ENCODE results near the gene AHNAK2.

The AHNAK2 gene

DNA sequence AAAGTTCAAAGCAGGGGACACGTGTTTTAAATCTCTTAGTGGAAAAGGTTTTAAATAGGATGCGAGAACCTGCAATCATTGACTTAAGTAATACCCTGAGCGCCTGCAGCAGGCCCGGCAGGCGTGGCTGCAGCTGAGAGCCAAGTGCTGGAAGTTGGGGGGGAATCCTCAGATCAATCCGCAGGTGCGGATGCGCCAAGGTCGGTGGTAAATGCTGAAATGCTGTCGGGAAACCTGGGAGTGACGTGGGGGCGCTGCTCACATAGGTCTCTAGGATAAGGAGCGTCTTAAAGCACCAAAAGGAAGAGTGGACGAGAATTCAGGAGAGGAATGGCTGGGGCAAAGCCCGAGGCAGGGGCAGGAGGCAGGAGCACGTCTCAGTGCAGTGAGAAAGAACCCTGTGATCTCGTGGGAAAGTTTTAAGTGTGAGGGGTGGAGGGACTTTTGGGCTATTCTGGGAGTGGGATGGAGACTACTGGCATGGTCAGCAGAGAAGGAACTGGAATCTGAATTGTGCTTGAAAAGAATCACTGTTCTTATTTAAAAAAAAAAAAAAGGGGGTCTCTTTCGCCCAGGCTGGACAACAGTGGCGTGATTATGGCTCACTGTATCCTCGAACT is 43.6 kb upstream of the AHNAK2 start (continued):
- TF ChIP-seq TSHZ1 (tag by site-specific recombination; IDR thresholded peaks at IDR 0.05; ENCODE audit: borderline replicate concordance), result no peak
- TF ChIP-seq ZNF133 (tag by site-specific recombination; IDR thresholded peaks at IDR 0.05), result no peak
- TF ChIP-seq IKZF3 (tag by site-specific recombination; IDR thresholded peaks at IDR 0.05), result peak; percentile 68
- TF ChIP-seq, protein P1, sequence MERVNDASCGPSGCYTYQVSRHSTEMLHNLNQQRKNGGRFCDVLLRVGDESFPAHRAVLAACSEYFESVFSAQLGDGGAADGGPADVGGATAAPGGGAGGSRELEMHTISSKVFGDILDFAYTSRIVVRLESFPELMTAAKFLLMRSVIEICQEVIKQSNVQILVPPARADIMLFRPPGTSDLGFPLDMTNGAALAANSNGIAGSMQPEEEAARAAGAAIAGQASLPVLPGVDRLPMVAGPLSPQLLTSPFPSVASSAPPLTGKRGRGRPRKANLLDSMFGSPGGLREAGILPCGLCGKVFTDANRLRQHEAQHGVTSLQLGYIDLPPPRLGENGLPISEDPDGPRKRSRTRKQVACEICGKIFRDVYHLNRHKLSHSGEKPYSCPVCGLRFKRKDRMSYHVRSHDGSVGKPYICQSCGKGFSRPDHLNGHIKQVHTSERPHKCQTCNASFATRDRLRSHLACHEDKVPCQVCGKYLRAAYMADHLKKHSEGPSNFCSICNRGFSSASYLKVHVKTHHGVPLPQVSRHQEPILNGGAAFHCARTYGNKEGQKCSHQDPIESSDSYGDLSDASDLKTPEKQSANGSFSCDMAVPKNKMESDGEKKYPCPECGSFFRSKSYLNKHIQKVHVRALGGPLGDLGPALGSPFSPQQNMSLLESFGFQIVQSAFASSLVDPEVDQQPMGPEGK (tag by site-specific recombination; IDR thresholded peaks at IDR 0.05), result no peak
- no peak for TF ChIP-seq ZNF140 (tag by site-specific recombination; IDR thresholded peaks at IDR 0.05)
- 0 out of 2 replicates have a peak, but pooled peaks have one; percentile 18 for TF ChIP-seq PRDM1 (tag by site-specific recombination; IDR thresholded peaks at IDR 0.05)
- TF ChIP-seq ZNF394 (tag by site-specific recombination; IDR thresholded peaks at IDR 0.05; ENCODE audit: borderline replicate concordance), result peak; percentile 6
- TF ChIP-seq, protein P2, sequence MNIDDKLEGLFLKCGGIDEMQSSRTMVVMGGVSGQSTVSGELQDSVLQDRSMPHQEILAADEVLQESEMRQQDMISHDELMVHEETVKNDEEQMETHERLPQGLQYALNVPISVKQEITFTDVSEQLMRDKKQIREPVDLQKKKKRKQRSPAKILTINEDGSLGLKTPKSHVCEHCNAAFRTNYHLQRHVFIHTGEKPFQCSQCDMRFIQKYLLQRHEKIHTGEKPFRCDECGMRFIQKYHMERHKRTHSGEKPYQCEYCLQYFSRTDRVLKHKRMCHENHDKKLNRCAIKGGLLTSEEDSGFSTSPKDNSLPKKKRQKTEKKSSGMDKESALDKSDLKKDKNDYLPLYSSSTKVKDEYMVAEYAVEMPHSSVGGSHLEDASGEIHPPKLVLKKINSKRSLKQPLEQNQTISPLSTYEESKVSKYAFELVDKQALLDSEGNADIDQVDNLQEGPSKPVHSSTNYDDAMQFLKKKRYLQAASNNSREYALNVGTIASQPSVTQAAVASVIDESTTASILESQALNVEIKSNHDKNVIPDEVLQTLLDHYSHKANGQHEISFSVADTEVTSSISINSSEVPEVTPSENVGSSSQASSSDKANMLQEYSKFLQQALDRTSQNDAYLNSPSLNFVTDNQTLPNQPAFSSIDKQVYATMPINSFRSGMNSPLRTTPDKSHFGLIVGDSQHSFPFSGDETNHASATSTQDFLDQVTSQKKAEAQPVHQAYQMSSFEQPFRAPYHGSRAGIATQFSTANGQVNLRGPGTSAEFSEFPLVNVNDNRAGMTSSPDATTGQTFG (tag by site-specific recombination; IDR thresholded peaks at IDR 0.05; ENCODE audit: borderline replicate concordance), result no peak
- 0 out of 2 replicates have a peak, but pooled peaks have one; percentile 30 for TF ChIP-seq ZNF660 (tag by site-specific recombination; IDR thresholded peaks at IDR 0.05)
- peak; percentile 66 for TF ChIP-seq ZNF341 (tag by site-specific recombination; IDR thresholded peaks at IDR 0.05; ENCODE audit: low read depth)
- TF ChIP-seq ZNF223 (tag by site-specific recombination; IDR thresholded peaks at IDR 0.05), result no peak
- TF ChIP-seq ZNF404 (tag by site-specific recombination; IDR thresholded peaks at IDR 0.05), result no peak
- TF ChIP-seq, protein P3, sequence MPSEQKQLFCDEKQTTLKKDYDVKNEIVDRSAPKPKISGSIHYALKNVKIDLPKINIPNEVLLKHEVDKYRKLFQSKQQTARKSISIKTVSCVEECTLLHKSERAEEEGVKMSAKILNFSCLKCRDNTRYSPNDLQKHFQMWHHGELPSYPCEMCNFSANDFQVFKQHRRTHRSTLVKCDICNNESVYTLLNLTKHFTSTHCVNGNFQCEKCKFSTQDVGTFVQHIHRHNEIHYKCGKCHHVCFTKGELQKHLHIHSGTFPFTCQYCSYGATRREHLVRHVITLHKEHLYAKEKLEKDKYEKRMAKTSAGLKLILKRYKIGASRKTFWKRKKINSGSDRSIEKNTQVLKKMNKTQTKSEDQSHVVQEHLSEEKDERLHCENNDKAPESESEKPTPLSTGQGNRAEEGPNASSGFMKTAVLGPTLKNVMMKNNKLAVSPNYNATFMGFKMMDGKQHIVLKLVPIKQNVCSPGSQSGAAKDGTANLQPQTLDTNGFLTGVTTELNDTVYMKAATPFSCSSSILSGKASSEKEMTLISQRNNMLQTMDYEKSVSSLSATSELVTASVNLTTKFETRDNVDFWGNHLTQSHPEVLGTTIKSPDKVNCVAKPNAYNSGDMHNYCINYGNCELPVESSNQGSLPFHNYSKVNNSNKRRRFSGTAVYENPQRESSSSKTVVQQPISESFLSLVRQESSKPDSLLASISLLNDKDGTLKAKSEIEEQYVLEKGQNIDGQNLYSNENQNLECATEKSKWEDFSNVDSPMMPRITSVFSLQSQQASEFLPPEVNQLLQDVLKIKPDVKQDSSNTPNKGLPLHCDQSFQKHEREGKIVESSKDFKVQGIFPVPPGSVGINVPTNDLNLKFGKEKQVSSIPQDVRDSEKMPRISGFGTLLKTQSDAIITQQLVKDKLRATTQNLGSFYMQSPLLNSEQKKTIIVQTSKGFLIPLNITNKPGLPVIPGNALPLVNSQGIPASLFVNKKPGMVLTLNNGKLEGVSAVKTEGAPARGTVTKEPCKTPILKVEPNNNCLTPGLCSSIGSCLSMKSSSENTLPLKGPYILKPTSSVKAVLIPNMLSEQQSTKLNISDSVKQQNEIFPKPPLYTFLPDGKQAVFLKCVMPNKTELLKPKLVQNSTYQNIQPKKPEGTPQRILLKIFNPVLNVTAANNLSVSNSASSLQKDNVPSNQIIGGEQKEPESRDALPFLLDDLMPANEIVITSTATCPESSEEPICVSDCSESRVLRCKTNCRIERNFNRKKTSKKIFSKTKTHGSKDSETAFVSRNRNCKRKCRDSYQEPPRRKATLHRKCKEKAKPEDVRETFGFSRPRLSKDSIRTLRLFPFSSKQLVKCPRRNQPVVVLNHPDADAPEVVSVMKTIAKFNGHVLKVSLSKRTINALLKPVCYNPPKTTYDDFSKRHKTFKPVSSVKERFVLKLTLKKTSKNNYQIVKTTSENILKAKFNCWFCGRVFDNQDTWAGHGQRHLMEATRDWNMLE (tag by site-specific recombination; conservative IDR thresholded peaks at IDR 0.05; ENCODE audit: low read depth), result no peak
- peak; percentile 51; the same call in 1 of the 2 replicates for TF ChIP-seq ZNF2 (tag by site-specific recombination; IDR thresholded peaks at IDR 0.05)
- peak; percentile 29; the same call in 1 of the 2 replicates for TF ChIP-seq KLF9 (tag by site-specific recombination; IDR thresholded peaks at IDR 0.05; ENCODE audit: low read depth)
- peak; percentile 85 for TF ChIP-seq ZNF335 (tag by site-specific recombination; conservative IDR thresholded peaks at IDR 0.05)
- TF ChIP-seq KLF7 (tag by site-specific recombination; IDR thresholded peaks at IDR 0.05; ENCODE audit: borderline replicate concordance), result 0 out of 2 replicates have a peak, but pooled peaks have one; percentile 25
- peak; percentile 29; the same call in 1 of the 2 replicates for TF ChIP-seq KLF1 (tag by site-specific recombination; IDR thresholded peaks at IDR 0.05)
- TF ChIP-seq, protein P4, sequence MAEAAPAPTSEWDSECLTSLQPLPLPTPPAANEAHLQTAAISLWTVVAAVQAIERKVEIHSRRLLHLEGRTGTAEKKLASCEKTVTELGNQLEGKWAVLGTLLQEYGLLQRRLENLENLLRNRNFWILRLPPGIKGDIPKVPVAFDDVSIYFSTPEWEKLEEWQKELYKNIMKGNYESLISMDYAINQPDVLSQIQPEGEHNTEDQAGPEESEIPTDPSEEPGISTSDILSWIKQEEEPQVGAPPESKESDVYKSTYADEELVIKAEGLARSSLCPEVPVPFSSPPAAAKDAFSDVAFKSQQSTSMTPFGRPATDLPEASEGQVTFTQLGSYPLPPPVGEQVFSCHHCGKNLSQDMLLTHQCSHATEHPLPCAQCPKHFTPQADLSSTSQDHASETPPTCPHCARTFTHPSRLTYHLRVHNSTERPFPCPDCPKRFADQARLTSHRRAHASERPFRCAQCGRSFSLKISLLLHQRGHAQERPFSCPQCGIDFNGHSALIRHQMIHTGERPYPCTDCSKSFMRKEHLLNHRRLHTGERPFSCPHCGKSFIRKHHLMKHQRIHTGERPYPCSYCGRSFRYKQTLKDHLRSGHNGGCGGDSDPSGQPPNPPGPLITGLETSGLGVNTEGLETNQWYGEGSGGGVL (tag by site-specific recombination; IDR thresholded peaks at IDR 0.05), result peak; percentile 36; the same call in 1 of the 2 replicates
- TF ChIP-seq REPIN1 (tag by site-specific recombination; IDR thresholded peaks at IDR 0.05; ENCODE audit: low read depth), result 0 out of 2 replicates have a peak, but pooled peaks have one; percentile 28

Data from HEK293 (cell line).